DND-41 (cell line): ENCODE data around the gene TNKS2.

ENCODE experiments used
- EZH2 ChIP-seq: IDR thresholded peaks from 3 replicates; pipeline ENCODE4 v1.6.1; 2012; ENCODE audit warnings: borderline replicate concordance, low read depth, mild to moderate bottlenecking, moderate library complexity, low read length, inconsistent platforms; ENCODE audit not compliant: severe bottlenecking
- TF ChIP-seq, protein P1 (sequence below): IDR thresholded peaks from 2 replicates; pipeline ENCODE4 v1.5.1; 2012; ENCODE audit warnings: borderline replicate concordance, low read length, moderate library complexity, mild to moderate bottlenecking; ENCODE audit not compliant: poor library complexity, severe bottlenecking; ENCODE audit errors: extremely low read depth

DNA sequence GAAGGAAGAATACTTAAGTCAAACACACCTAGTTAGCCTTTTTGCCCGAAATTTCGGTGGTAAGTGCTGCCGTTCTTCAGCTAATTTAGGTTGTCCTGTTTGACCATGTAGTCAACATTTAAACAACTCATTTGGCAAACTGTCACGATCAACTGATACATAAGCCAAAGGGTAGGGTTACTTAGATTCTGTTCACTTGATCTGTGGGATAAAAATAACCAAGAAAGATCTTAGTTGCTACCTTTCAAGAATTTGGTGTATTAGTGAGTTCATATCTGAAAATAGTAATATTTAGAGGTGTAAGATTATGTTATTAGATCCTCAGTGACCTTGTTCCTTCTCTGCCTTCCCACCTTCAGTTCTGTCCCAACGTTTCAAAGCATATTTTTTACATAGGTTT is 2.0 kb downstream of the TNKS2 start:
- no peak for TF ChIP-seq EZH2
- TF ChIP-seq, protein P1, sequence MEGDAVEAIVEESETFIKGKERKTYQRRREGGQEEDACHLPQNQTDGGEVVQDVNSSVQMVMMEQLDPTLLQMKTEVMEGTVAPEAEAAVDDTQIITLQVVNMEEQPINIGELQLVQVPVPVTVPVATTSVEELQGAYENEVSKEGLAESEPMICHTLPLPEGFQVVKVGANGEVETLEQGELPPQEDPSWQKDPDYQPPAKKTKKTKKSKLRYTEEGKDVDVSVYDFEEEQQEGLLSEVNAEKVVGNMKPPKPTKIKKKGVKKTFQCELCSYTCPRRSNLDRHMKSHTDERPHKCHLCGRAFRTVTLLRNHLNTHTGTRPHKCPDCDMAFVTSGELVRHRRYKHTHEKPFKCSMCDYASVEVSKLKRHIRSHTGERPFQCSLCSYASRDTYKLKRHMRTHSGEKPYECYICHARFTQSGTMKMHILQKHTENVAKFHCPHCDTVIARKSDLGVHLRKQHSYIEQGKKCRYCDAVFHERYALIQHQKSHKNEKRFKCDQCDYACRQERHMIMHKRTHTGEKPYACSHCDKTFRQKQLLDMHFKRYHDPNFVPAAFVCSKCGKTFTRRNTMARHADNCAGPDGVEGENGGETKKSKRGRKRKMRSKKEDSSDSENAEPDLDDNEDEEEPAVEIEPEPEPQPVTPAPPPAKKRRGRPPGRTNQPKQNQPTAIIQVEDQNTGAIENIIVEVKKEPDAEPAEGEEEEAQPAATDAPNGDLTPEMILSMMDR = no peak
